ENCODE results near the gene POLD4. TPM values are rescaled to one million over a fixed set of nuclear protein-coding genes. Genes with fewer than 3 reads are reported as not detected.

Gene POLD4
- total RNA-seq, 1 experiment from 2014 or later = 44.2 TPM

GRCh38 chr11:67345247-67345919 lies 8.0 kb downstream of the POLD4 start:
- CTCF ChIA-PET = interaction anchor here (1.1 to 4.2 kb wide), 11 partner anchors 9 to 269 kb away, joined by 3 to 50 read pairs (median 4); partner anchors contain the start of genes CLCF1 and POLD4
- RAD21 ChIA-PET (ENCODE audit: low non-redundant PET in 1 of 2, low total read pairs in 2 of 2, uncharacterized antibody in 2 of 2, unreplicated experiment in 2 of 2) = interaction anchor here (0.8 to 1.9 kb wide), 5 partner anchors 27 to 37 kb away, joined by 3 to 7 read pairs (median 4); no protein-coding TSS in a partner anchor
- no peaks in the 10 kb centered on the region for H3K9me3 ChIP-seq (ENCODE audit: control insufficient read depth in 1 of 2, insufficient read depth in 1 of 2, low read depth in 1 of 2, low read length in 2 of 2)
- no peaks in the 10 kb centered on the region for H3K9me2 ChIP-seq (ENCODE audit: insufficient read depth)
- POLR2A ChIA-PET = interaction anchor here (1.3 to 1.9 kb wide), 3 partner anchors 9 to 38 kb away, joined by 3 to 10 read pairs (median 3); partner anchors contain the start of gene POLD4
- H3K27me3 ChIP-seq (ENCODE audit: insufficient read depth, low read length) = no peaks in the 10 kb centered on the region
- intact Hi-C loops (cut with micrococcal nuclease) = no loop called here
- no peaks in the 10 kb centered on the region for H3K36me3 ChIP-seq (ENCODE audit: control insufficient read depth in 1 of 2, insufficient read depth in 2 of 2, low read length in 2 of 2)
- ATAC-seq (peak; percentile 58), DNase-seq (ENCODE audit: low read depth, low spot score) (no peak)
- H3K4me2 ChIP-seq (ENCODE audit: low read length) = peak overlapping the region; percentile 64
- H3K79me2 ChIP-seq (ENCODE audit: insufficient read depth, low read length) = no peaks in the 10 kb centered on the region
- no peak for TF ChIP-seq CBX3 (IDR thresholded peaks at IDR 0.05; ENCODE audit: low read depth)
- TF ChIP-seq REST (IDR thresholded peaks at IDR 0.05; ENCODE audit: low read depth) = no peak
- TF ChIP-seq ELF1 (IDR thresholded peaks at IDR 0.05; ENCODE audit: borderline replicate concordance, low read depth) = no peak
- peak; percentile 25 for TF ChIP-seq ZFX (IDR thresholded peaks at IDR 0.05)
- TF ChIP-seq ZBTB33 (IDR thresholded peaks at IDR 0.05; ENCODE audit: extremely low read depth, insufficient replicate concordance, low read length) = no peak
- no peak for TF ChIP-seq POLR2AphosphoS5 (IDR thresholded peaks at IDR 0.05; ENCODE audit: low read depth, low read length)
- H2AFZ ChIP-seq (ENCODE audit: low read depth, low read length, poor library complexity, severe bottlenecking) = no peak overlapping the region
- peak overlapping the region; percentile 8; the same call in 1 of the 2 replicates for H3K27ac ChIP-seq (ENCODE audit: low read depth, low read length)
- no peak overlapping the region for H3K4me3 ChIP-seq (replicated peaks in 1 of 2; ENCODE audit: low read depth in 1 of 2, low read length in 2 of 2)
- peaks cover 11 to 44% of the 10 kb centered on the region in 2 experiments for H3K4me1 ChIP-seq (ENCODE audit: control insufficient read depth in 1 of 2, insufficient read depth in 2 of 2, low read length in 2 of 2)
- H4K20me1 ChIP-seq (ENCODE audit: insufficient read depth) = no peaks in the 10 kb centered on the region
- BruUV-seq (replicated peaks) = no TSS peak
- peak overlapping the region; percentile 5; the same call in 1 of the 2 replicates for H3K9ac ChIP-seq (ENCODE audit: low read length)
